Stromal cell of bone marrow (primary cell): ENCODE data around the gene TMEM134.

Source experiments
- DNase-seq: peaks from one replicate; pipeline ENCODE4 v3.0.0-alpha.2; 2012; ENCODE audit warnings: low read depth

Gene TMEM134

GRCh38 chr11:67422891-67423290, 46.2 kb downstream of the TMEM134 start:
- DNase-seq = no peak

- DNase-seq = no peak
Measured at GRCh38 chr11:67421430-67422031, 47.5 kb downstream of the TMEM134 start.

DNA sequence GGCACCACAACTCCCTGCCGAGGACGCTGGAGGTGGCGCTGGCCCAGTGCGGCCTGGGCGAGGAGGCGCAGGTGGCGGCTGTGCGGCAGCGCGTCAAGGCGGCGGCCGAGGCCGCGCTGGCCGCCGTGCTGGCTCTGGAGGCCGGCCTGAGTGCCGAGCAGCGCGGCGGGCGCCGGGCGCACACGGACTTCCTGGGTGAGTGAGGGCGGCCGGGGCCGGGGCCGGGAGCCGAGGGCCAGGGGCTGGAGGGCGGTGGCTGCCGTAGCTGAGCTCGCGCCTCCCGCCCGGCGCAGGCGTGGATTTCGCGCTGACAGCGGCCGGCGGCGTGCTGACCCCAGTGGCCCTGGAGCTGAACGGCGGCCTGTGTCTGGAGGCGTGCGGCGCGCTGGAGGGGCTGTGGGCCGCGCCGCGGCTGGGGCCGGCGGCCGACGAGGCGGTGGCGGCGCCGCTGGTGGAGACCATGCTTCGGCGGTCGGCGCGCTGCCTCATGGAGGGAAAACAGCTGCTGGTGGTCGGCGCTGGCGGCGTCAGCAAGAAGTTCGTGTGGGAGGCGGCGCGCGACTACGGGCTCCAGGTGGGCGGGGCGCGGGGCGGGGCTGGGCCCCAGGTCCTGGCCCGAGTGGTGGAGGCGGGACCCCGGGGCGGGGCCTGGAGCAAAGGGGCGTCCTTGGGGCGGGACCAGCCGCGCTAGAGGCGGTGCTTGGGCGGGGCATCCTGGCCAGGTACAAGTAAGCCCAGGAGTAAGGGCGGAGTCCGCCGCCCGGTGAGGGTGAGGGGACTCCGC, 48.2 kb downstream of the TMEM134 start:
- DNase-seq = peak; percentile 76

GRCh38 chr11:67420147-67420645, 48.9 kb downstream of the TMEM134 start:
- DNase-seq = no peak

- DNase-seq = no peak
Measured at GRCh38 chr11:67419325-67420049, 49.6 kb downstream of the TMEM134 start.

GRCh38 chr11:67418476-67419281, 50.4 kb downstream of the TMEM134 start:
- DNase-seq = no peak

- DNase-seq = no peak
Measured at GRCh38 chr11:67417425-67417824, 51.6 kb downstream of the TMEM134 start.

DNA sequence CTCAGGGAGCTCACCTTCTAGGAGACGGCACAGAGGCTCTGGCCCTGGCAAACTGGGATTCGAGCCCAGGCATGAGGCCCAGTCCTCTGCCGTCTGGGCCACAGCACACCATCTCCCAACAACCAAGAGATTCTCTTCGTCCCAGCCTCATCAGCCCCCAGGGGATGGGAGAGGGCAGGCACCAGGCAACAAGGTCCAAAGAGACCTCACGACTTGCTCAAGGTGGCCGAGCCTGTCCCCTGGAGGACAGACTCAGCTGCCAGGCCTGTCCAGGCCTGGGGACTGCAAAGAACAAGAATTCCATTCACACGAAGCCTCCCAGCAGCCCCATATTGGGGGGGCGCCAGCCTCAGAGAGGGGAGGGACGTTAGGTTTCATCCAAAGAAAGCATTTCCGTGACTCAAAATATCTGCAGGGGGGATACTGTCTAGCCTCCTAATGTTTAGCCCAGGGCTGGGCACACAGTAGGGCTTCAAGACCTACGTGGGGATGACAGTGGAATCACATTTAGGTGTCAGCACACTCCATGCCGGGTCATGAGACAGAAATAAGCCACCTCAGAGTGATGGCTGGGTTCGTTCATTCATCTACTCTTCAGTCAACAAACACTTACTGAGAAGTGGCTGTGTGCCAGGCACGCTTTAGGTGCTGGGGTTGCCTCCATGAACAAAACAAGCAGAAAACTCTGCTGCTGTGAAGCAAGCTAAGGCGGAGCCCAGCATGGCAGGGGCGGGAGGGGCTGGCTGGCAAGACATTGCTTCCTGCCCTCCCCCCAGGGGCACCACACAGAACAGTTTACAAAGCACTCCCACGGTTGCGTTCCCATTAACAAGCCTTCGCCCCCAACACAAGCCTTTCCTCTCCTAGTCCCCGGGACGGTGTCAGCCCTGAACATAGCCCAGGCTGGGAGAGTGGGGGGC, 52.4 kb downstream of the TMEM134 start:
- DNase-seq = no peak

GRCh38 chr11:67415501-67416304, 53.3 kb downstream of the TMEM134 start, which contains the start of gene CARNS1:
CARNS1 (plus strand) TSS chr11:67415678; CDS start chr11:67416200, 522 bp downstream.
- no peak for DNase-seq

GRCh38 chr11:67413266-67413849, 55.7 kb downstream of the TMEM134 start:
- no peak for DNase-seq

DNA sequence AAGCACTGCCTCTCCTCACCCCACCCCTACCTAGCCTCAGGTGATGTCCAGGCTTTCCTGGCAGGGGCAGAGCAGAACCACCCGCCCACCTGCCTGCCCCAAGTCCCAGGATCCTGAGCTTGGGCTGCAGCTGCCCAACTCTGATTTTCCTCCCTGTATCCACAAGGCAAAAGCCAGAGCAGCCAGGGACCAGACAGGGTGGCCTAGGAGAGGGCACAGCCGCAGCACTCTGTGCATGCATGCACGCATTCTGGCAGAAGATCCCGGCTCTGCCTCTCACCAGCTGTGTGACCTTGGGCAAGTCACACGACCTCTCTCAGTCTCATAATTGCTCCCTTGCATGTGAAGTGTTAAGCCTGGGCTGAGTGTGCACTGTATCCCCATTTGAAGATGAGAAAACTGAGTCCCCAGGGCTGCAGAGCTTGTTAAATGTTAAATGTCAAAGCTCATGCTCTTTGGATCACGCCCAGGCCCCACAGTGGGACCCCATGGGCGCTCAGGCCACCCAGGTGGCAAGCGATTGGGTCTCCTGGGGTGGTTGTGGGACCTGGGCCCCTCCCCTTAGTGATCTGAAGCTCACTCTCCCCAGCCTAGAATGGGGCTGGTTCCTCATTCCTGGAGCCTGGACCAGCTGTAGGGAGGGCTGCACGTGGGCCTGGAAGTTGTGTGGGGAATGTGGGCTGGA, 56.4 kb downstream of the TMEM134 start:
- DNase-seq = no peak

GRCh38 chr11:67411785-67412152, 57.3 kb downstream of the TMEM134 start:
- no peak for DNase-seq
